OCI-LY1 (cell line): ENCODE results near the gene TPRA1.

Experiments
- H2AFZ ChIP-seq: fragments of 200-600 bp; sonication (generic), shearing (Covaris generic); 2 replicates; pipeline ENCODE4 v1.6.0; 2014; ENCODE audit warnings: antibody characterized with exemption, mild to moderate bottlenecking, low read length
- H3F3A ChIP-seq: fragments of 200-600 bp; sonication (generic), shearing (Covaris generic); 2 replicates; pipeline ENCODE4 v1.6.0; 2014; ENCODE audit warnings: mild to moderate bottlenecking, antibody characterized with exemption, low read length, moderate library complexity; ENCODE audit not compliant: insufficient read depth
- H3K27ac ChIP-seq: fragments of 200-600 bp; sonication (generic); 2 replicates; pipeline ENCODE4 v1.5.1; 2014; ENCODE audit warnings: low read length, mixed run types, mild to moderate bottlenecking, low read depth; ENCODE audit not compliant: poor library complexity, severe bottlenecking
- H3K27me3 ChIP-seq: fragments of 200-600 bp; sonication (generic); 2 replicates; pipeline ENCODE4 v1.6.0; 2014; ENCODE audit warnings: antibody characterized with exemption, mild to moderate bottlenecking, low read length, moderate library complexity; ENCODE audit not compliant: insufficient read depth
- H3K36me3 ChIP-seq: fragments of 200-600 bp; sonication (generic); 2 replicates; pipeline ENCODE4 v1.6.1; 2014; ENCODE audit warnings: mild to moderate bottlenecking, antibody characterized with exemption, low read length, moderate library complexity, mixed read lengths; ENCODE audit not compliant: insufficient read depth
- H3K4me1 ChIP-seq: fragments of 200-600 bp; sonication (generic); 2 replicates; pipeline ENCODE4 v1.5.1; 2014; ENCODE audit warnings: mild to moderate bottlenecking, low read length, moderate library complexity; ENCODE audit not compliant: insufficient read depth, severe bottlenecking
- H3K4me2 ChIP-seq: fragments of 200-600 bp; sonication (generic), shearing (Covaris generic); 2 replicates; pipeline ENCODE4 v1.6.1; 2014; ENCODE audit warnings: low read length
- H3K4me3 ChIP-seq: fragments of 200-600 bp; sonication (generic); 2 replicates; pipeline ENCODE4 v1.5.1; 2014; ENCODE audit warnings: low read length, low read depth, mild to moderate bottlenecking, mixed read lengths; ENCODE audit not compliant: poor library complexity, severe bottlenecking
- H3K79me2 ChIP-seq: fragments of 200-600 bp; shearing (Covaris generic); 2 replicates; pipeline ENCODE4 v1.6.1; 2016; ENCODE audit warnings: mixed run types, low read length, mixed read lengths; ENCODE audit not compliant: insufficient read depth
- H3K9ac ChIP-seq: fragments of 200-600 bp; sonication (generic), shearing (Covaris generic); 2 replicates; pipeline ENCODE4 v1.6.1; 2014; ENCODE audit warnings: mild to moderate bottlenecking, low read length, mixed read lengths
- H3K9me2 ChIP-seq: fragments of 200-600 bp; sonication (generic), shearing (Covaris generic); 2 replicates; pipeline ENCODE4 v1.6.1; 2014; ENCODE audit warnings: low read depth, mild to moderate bottlenecking, low read length, mixed read lengths
- H3K9me3 ChIP-seq: fragments of 200-600 bp; shearing (Covaris generic); 2 replicates; pipeline ENCODE4 v1.6.1; 2014; ENCODE audit warnings: low read length, mixed read lengths
- H4K20me1 ChIP-seq: fragments of 200-600 bp; sonication (generic), shearing (Covaris generic); 2 replicates; pipeline ENCODE4 v1.6.0; 2016; ENCODE audit warnings: mild to moderate bottlenecking, low read length; ENCODE audit not compliant: insufficient read depth
- EZH2 ChIP-seq: fragments of 200-600 bp; sonication (generic), shearing (Covaris generic); IDR thresholded peaks from 2 replicates; pipeline ENCODE4 v1.8.0; 2017; ENCODE audit warnings: borderline replicate concordance, mixed run types, mild to moderate bottlenecking, antibody characterized with exemption, low read length, moderate library complexity, mixed read lengths
- TF ChIP-seq, protein P1 (sequence below): fragments of 200-600 bp; sonication (generic), shearing (Covaris generic); IDR thresholded peaks from 2 replicates; pipeline ENCODE4 v1.5.1; 2017; ENCODE audit warnings: mild to moderate bottlenecking, antibody characterized with exemption, low read length, moderate library complexity, mixed read lengths

TPRA1 gene

DNA sequence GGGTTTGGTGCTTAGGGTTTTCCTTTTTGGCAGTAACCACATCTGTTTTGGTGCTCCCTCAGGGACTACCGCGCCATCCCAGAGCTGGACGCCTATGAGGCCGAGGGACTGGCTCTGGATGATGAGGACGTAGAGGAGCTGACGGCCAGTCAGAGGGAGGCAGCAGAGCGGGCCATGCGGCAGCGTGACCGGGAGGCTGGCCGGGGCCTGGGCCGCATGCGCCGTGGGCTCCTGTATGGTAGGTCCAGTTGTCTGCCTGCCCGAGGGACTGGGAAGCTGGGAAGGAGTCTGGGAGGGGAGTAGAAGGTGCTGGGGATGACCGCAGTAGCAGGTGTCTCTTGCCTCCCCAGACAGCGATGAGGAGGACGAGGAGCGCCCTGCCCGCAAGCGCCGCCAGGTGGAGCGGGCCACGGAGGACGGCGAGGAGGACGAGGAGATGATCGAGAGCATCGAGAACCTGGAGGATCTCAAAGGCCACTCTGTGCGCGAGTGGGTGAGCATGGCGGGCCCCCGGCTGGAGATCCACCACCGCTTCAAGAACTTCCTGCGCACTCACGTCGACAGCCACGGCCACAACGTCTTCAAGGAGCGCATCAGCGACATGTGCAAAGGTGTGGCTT lies 14.1 kb upstream of the TPRA1 start:
- TF ChIP-seq, protein P1, sequence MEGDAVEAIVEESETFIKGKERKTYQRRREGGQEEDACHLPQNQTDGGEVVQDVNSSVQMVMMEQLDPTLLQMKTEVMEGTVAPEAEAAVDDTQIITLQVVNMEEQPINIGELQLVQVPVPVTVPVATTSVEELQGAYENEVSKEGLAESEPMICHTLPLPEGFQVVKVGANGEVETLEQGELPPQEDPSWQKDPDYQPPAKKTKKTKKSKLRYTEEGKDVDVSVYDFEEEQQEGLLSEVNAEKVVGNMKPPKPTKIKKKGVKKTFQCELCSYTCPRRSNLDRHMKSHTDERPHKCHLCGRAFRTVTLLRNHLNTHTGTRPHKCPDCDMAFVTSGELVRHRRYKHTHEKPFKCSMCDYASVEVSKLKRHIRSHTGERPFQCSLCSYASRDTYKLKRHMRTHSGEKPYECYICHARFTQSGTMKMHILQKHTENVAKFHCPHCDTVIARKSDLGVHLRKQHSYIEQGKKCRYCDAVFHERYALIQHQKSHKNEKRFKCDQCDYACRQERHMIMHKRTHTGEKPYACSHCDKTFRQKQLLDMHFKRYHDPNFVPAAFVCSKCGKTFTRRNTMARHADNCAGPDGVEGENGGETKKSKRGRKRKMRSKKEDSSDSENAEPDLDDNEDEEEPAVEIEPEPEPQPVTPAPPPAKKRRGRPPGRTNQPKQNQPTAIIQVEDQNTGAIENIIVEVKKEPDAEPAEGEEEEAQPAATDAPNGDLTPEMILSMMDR = no peak
- TF ChIP-seq EZH2 = no peak
- Histone ChIP-seq H3K79me2 (peaks cover 28% of the 10 kb centered on the region), H2AFZ (no peak overlapping the region), H3K9me2 (no peaks in the 10 kb centered on the region), H3K27me3 (no peaks in the 10 kb centered on the region), H3K27ac (no peak overlapping the region), H3K4me1 (peaks cover 29% of the 10 kb centered on the region), H3F3A (no peaks in the 10 kb centered on the region), H3K4me3 (no peak overlapping the region), H3K9ac (no peak overlapping the region), H4K20me1 (no peaks in the 10 kb centered on the region), H3K4me2 (no peak overlapping the region), H3K9me3 (no peaks in the 10 kb centered on the region), H3K36me3 (peaks cover 100% of the 10 kb centered on the region)

DNA sequence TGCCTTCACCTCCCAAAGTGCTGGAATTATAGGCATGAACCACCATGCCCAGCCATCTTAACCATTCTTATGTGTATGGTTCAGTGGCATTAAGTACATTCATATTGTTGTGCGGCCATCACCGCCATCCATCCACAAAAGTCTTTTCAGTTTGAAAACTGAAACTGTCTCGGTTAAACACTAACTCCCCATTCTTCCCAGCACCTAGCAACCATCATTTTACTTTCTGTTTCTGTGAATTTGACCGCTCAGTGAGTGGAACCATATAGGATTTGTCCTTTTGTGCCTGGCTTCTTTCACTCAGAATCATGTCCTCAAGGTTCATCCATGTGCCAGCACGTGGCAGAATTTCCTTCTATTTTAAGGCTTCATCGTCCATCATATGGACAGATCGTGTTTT lies 13.5 kb upstream of the TPRA1 start:
- Histone ChIP-seq H3K9ac (no peak overlapping the region), H3K36me3 (peaks cover 100% of the 10 kb centered on the region), H4K20me1 (no peaks in the 10 kb centered on the region), H3K9me3 (no peaks in the 10 kb centered on the region), H3K79me2 (peaks cover 34% of the 10 kb centered on the region), H2AFZ (no peak overlapping the region), H3K4me1 (peaks cover 36% of the 10 kb centered on the region), H3K27me3 (no peaks in the 10 kb centered on the region), H3K27ac (no peak overlapping the region), H3K4me3 (no peak overlapping the region), H3F3A (no peaks in the 10 kb centered on the region), H3K4me2 (no peak overlapping the region), H3K9me2 (no peaks in the 10 kb centered on the region)
- TF ChIP-seq EZH2 = no peak
- TF ChIP-seq, protein P1 = no peak

DNA sequence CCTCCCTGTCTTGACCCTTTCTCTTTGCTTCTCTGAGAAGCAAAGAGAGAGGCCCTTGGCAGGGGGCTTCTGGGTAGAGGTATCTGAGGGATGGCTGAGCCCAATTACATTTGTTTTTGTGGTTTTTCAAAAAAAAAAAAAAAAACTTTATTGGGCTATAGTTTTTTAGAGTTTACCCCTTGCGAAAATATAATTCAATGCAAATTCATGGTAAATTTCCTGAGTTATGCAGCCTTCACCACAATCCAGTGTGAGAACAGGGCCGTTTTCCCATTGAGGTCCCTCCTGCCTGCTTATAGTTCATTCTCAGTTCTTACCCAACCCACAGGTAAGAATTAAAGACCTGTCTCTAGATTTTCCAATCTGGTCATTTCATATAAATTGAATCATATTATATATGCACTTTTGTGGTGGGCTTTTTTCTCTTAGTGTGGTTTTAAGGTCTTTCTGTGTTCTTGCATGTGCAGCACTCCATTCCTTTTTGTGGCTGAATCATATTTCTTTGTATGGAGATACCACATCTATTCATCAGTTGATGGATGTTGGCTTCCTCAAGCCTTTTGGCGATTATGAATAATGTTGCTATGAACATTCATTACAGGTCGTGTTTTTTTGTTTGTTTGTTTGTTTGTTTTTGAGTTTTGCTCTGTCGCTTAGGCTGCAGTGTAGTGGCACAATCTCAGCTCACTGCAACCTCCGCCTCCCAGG lies 10.4 kb upstream of the TPRA1 start:
- no peaks in the 10 kb centered on the region for H3K9me3 ChIP-seq
- H3K4me3 ChIP-seq = peak overlapping the region; percentile 88
- peak overlapping the region; percentile 100 for H3K9ac ChIP-seq
- peak overlapping the region; percentile 99 for H3K4me2 ChIP-seq
- TF ChIP-seq, protein P1 = no peak
- no peak for TF ChIP-seq EZH2
- peaks cover 44% of the 10 kb centered on the region for H3K79me2 ChIP-seq
- no peaks in the 10 kb centered on the region for H3K9me2 ChIP-seq
- H3K27me3 ChIP-seq = no peaks in the 10 kb centered on the region
- H3K36me3 ChIP-seq = peaks cover 74% of the 10 kb centered on the region
- peaks cover 57% of the 10 kb centered on the region for H3K4me1 ChIP-seq
- H2AFZ ChIP-seq = no peak overlapping the region
- no peaks in the 10 kb centered on the region for H4K20me1 ChIP-seq
- no peaks in the 10 kb centered on the region for H3F3A ChIP-seq
- H3K27ac ChIP-seq = peak overlapping the region; percentile 64
